Smooth muscle cell (in vitro differentiated cells): ENCODE measurements around the gene DNASE2. TPM values are rescaled to one million over a fixed set of nuclear protein-coding genes. Genes with fewer than 3 reads are reported as not detected.

Experiments
- DNase-seq: peaks from one replicate; lab custom pipeline; 2025; ENCODE audit not compliant: unreplicated experiment; lab: John Stamatoyannopoulos, UW
- H2AFZ ChIP-seq: fragments of 200-600 bp; sonication (generic); 2 replicates; pipeline ENCODE4 v1.6.0; 2016; ENCODE audit warnings: antibody characterized with exemption, low read depth, mild to moderate bottlenecking
- H3F3A ChIP-seq: fragments of 200-600 bp; sonication (generic); 2 replicates; pipeline ENCODE4 v1.6.0; 2017; ENCODE audit warnings: antibody characterized with exemption, low read depth
- H3K27ac ChIP-seq: fragments of 200-600 bp; sonication (generic); 2 replicates; pipeline ENCODE4 v1.5.1; 2016; ENCODE audit warnings: low read depth, mild to moderate bottlenecking
- H3K27me3 ChIP-seq: fragments of 200-600 bp; sonication (generic); 2 replicates; pipeline ENCODE4 v1.6.1; 2016; ENCODE audit warnings: low read depth, mild to moderate bottlenecking
- H3K36me3 ChIP-seq: fragments of 200-600 bp; sonication (generic); 2 replicates; pipeline ENCODE4 v1.5.1; 2016; ENCODE audit warnings: low read depth
- H3K4me1 ChIP-seq: fragments of 200-600 bp; sonication (generic); 2 replicates; pipeline ENCODE4 v1.5.1; 2016; ENCODE audit warnings: low read depth
- H3K4me2 ChIP-seq: fragments of 200-600 bp; sonication (generic); 2 replicates; pipeline ENCODE4 v1.6.0; 2016; ENCODE audit warnings: mild to moderate bottlenecking
- H3K4me3 ChIP-seq: fragments of 200-600 bp; sonication (generic); 2 replicates; pipeline ENCODE4 v1.5.1; 2016; ENCODE audit warnings: mild to moderate bottlenecking
- H3K79me2 ChIP-seq: fragments of 200-600 bp; sonication (generic); 2 replicates; pipeline ENCODE4 v1.6.0; 2016; ENCODE audit warnings: low read depth, mild to moderate bottlenecking
- H3K9ac ChIP-seq: fragments of 200-600 bp; sonication (generic); 2 replicates; pipeline ENCODE4 v1.6.0; 2016; ENCODE audit warnings: low read depth
- H3K9me3 ChIP-seq: fragments of 200-600 bp; sonication (generic); replicated peaks from 2 replicates; pipeline ENCODE4 v1.5.1; 2016; ENCODE audit warnings: low read depth
- H4K20me1 ChIP-seq: fragments of 200-600 bp; sonication (generic); 2 replicates; pipeline ENCODE4 v1.6.0; 2016; ENCODE audit warnings: low read depth
- CTCF ChIP-seq: fragments of 200-600 bp; sonication (generic); IDR thresholded peaks from 2 replicates; pipeline ENCODE4 v1.5.1; 2017; ENCODE audit warnings: borderline replicate concordance, mild to moderate bottlenecking, antibody characterized with exemption; ENCODE audit not compliant: insufficient read depth, poor library complexity, severe bottlenecking
- WGBS: methylation state at CpG from one replicate; pipeline ENCODE4 v1.1.7; 2016; ENCODE audit warnings: low lambda C conversion rate; 5-methylcytosine and 5-hydroxymethylcytosine counted together
- polyA plus RNA-seq: library from polyadenylated mRNA; unstranded; fragments of >200 nt; fragmentation: Nextera tagmentation; extraction: Ambion mirVana; gene quantifications from 2 replicates; pipeline ENCODE4 v1.2.1, GENCODE V29; 2016
- total RNA-seq: library from RNA; depleted of rRNA; stranded (reverse); fragments of >200 nt; gene quantifications from 2 replicates; pipeline ENCODE4 v1.2.3, GENCODE V29; 2014

DNASE2 gene
- total and polyA plus RNA-seq, 2 experiments from 2014 or later = 19.5 to 44.9 TPM

DNA sequence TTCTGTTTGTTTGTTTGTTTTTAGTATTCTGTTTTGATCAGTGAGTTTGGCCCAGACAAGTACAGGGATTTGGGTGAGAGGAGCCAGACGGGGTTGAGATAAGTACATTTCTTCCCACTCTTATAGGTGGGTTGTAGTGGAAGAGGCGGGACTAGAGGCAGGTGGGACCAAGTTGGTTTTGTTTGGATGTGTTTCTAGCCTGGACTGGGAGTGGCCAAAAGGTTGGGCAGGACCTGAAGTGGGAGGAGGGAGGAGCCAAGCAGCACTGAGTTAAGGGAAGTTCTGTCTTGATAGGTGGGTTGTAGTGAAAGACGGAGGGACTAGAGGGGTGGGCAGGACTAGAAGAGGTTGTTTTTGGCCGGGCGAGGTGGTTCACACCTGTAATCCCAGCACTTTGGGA, 9.0 kb downstream of the DNASE2 start:
- Histone ChIP-seq H3K36me3 (no peaks in the 10 kb centered on the region), H3K27ac (no peak overlapping the region), H3F3A (no peaks in the 10 kb centered on the region), H3K4me3 (no peak overlapping the region), H3K9ac (no peak overlapping the region), H4K20me1 (no peaks in the 10 kb centered on the region), H3K4me1 (peaks cover 1% of the 10 kb centered on the region), H3K4me2 (no peak overlapping the region), H3K79me2 (no peaks in the 10 kb centered on the region), H2AFZ (no peak overlapping the region), H3K27me3 (no peaks in the 10 kb centered on the region), H3K9me3 (no peaks in the 10 kb centered on the region)
- TF ChIP-seq CTCF = no peak
- DNase-seq = no peak
- 93% methylated on average over 5 of the region's 5 CpGs for WGBS

DNA sequence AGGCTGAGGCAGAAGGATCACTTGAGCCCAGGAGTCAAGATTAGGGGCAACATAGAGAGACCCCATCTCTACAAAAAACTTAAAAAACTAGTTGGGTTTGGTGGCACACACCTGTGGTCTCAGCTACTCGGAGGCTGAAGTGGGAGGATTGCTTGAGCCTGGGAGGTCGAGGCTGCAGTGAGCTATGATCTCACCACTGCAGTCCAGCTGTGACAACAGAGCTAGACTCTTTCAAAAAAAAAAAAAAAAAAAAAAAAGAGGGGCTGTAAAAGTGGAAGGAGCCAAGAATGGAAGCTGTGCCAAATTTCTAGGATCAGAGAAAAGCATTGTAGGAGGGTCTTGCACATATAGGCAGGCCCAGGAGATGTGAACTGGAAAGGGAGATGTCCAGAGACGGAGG, 9.6 kb downstream of the DNASE2 start:
- no peak overlapping the region for H3K4me2 ChIP-seq
- H3K4me1 ChIP-seq = peaks cover 4% of the 10 kb centered on the region
- H3F3A ChIP-seq = no peaks in the 10 kb centered on the region
- no peaks in the 10 kb centered on the region for H3K79me2 ChIP-seq
- DNase-seq = no peak
- no peak overlapping the region for H3K9ac ChIP-seq
- H3K9me3 ChIP-seq = no peaks in the 10 kb centered on the region
- H3K27ac ChIP-seq = no peak overlapping the region
- WGBS = 94% methylated on average over 3 of the region's 3 CpGs
- no peak overlapping the region for H3K4me3 ChIP-seq
- TF ChIP-seq CTCF = no peak
- H3K36me3 ChIP-seq = no peaks in the 10 kb centered on the region
- no peak overlapping the region for H2AFZ ChIP-seq
- H3K27me3 ChIP-seq = no peaks in the 10 kb centered on the region
- H4K20me1 ChIP-seq = no peaks in the 10 kb centered on the region

DNA sequence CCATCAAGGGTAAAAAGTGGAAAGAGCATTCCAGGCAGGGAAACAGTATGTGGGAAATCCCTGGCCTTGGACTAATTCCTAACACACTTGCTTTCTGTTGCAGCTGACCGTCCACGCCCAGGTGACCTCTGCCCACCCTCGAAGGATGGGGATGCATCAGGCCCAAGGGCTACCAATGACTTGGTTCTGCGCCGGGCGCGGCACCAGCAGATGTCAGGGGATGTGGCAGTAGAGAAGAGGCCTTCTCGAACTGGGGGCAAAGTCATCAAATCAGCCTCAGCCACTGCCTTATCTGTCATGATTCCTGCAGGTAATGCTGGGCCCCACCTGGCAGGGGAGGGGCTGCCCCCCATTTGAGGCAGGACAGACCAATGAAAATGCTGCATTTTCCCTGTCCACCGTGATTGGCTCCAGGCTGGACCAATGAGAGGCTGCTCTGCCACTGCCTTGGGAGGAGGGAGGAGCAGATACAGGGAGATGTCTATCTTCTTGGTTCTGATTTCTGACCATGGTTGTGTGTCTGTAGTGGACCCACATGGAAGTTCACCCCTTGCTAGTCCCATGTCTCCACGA, 12.6 kb downstream of the DNASE2 start:
- no peaks in the 10 kb centered on the region for H3K27me3 ChIP-seq
- H3K9ac ChIP-seq = no peak overlapping the region
- no peak overlapping the region for H3K4me3 ChIP-seq
- H3F3A ChIP-seq = no peaks in the 10 kb centered on the region
- no peak overlapping the region for H2AFZ ChIP-seq
- 94% methylated on average over 10 of the region's 10 CpGs for WGBS
- no peaks in the 10 kb centered on the region for H3K79me2 ChIP-seq
- H3K27ac ChIP-seq = no peak overlapping the region
- H3K9me3 ChIP-seq = no peaks in the 10 kb centered on the region
- H3K36me3 ChIP-seq = no peaks in the 10 kb centered on the region
- no peaks in the 10 kb centered on the region for H4K20me1 ChIP-seq
- H3K4me1 ChIP-seq = peaks cover 4% of the 10 kb centered on the region
- TF ChIP-seq CTCF = no peak
- no peak for DNase-seq
- H3K4me2 ChIP-seq = no peak overlapping the region
